Gastrocnemius medialis (tissue), 4 donors: ENCODE data around the gene ABCC4.

Experiments used
- CTCF ChIP-seq, 5 experiments: fragments of 450-650 bp in 3 of 5; fragments of 200-600 bp in 2 of 5; sonication (generic) in 2 of 5; IDR thresholded peaks in 4 of 5; conservative IDR thresholded peaks in 1 of 5; 1 replicate in 4 of 5; 2 replicates in 1 of 5; pipeline ENCODE4 v1.5.1; 2016 to 2019; ENCODE audit warnings: antibody characterized with exemption in 5 of 5, mild to moderate bottlenecking in 3 of 5, moderate library complexity in 3 of 5
- POLR2A ChIP-seq, 2 donors: fragments of 450-650 bp; IDR thresholded peaks; one replicate each; pipeline ENCODE4 v1.6.1; 2017; ENCODE audit warnings: antibody characterized with exemption in 2 of 2, mild to moderate bottlenecking in 2 of 2, moderate library complexity in 2 of 2

GRCh38 chr13:95145587-95145986, 155.7 kb downstream of the ABCC4 start:
- TF ChIP-seq CTCF (IDR thresholded peaks at IDR 0.05 in 4 of 5, conservative IDR thresholded peaks at IDR 0.05 in 1 of 5) (no peak), POLR2A (IDR thresholded peaks at IDR 0.05) (no peak)
